Neural progenitor cell (in vitro differentiated cells): Measurements from ENCODE around the gene UTP3. TPM values are rescaled to one million over a fixed set of nuclear protein-coding genes. Genes with fewer than 3 reads are reported as not detected.

Experiments
- DNase-seq: peaks from one replicate; pipeline ENCODE4 v3.0.0-alpha.2; 2016; ENCODE audit warnings: low spot score
- H2AFZ ChIP-seq: fragments of 200-600 bp; sonication (generic); replicated peaks from 2 replicates; pipeline ENCODE4 v1.6.1; 2016; ENCODE audit warnings: antibody characterized with exemption
- H3F3A ChIP-seq: fragments of 200-600 bp; sonication (generic); 2 replicates; pipeline ENCODE4 v1.6.1; 2016; ENCODE audit warnings: antibody characterized with exemption, low read depth
- H3K27ac ChIP-seq: fragments of 200-600 bp; sonication (generic); 2 replicates; pipeline ENCODE4 v1.5.1; 2016; ENCODE audit warnings: mild to moderate bottlenecking
- H3K27me3 ChIP-seq: fragments of 200-600 bp; sonication (generic); 2 replicates; pipeline ENCODE4 v1.6.1; 2016; ENCODE audit warnings: mild to moderate bottlenecking, moderate library complexity
- H3K36me3 ChIP-seq: fragments of 200-600 bp; sonication (generic); 2 replicates; pipeline ENCODE4 v1.5.1; 2016
- H3K4me1 ChIP-seq: fragments of 200-600 bp; sonication (generic); 2 replicates; pipeline ENCODE4 v1.6.1; 2016; ENCODE audit warnings: mixed run types
- H3K4me2 ChIP-seq: fragments of 200-600 bp; sonication (generic); 2 replicates; pipeline ENCODE4 v1.6.1; 2016
- H3K4me3 ChIP-seq: fragments of 200-600 bp; sonication (generic); 2 replicates; pipeline ENCODE4 v1.5.1; 2016
- H3K79me2 ChIP-seq: fragments of 200-600 bp; sonication (generic); 2 replicates; pipeline ENCODE4 v1.6.1; 2016; ENCODE audit warnings: low read depth
- H3K9ac ChIP-seq: fragments of 200-600 bp; sonication (generic); 2 replicates; pipeline ENCODE4 v1.6.1; 2016
- H3K9me3 ChIP-seq: fragments of 200-600 bp; sonication (generic); 2 replicates; pipeline ENCODE4 v1.5.1; 2016; ENCODE audit warnings: low read depth
- H4K20me1 ChIP-seq: fragments of 200-600 bp; sonication (generic); 2 replicates; pipeline ENCODE4 v1.6.1; 2016; ENCODE audit warnings: low read depth
- H3K27ac Mint-ChIP-seq: 3 replicates; pipeline ENCODE4 v1.8.0; 2021; ENCODE audit warnings: mixed read lengths
- H3K27me3 Mint-ChIP-seq: 2 replicates; pipeline ENCODE4 v1.8.0; 2022; ENCODE audit warnings: low read depth, mild to moderate bottlenecking, inconsistent platforms, moderate library complexity, mixed read lengths; ENCODE audit not compliant: insufficient read depth
- H3K36me3 Mint-ChIP-seq: 3 replicates; pipeline ENCODE4 v1.8.0; 2021; ENCODE audit warnings: mixed read lengths
- H3K4me1 Mint-ChIP-seq: 3 replicates; pipeline ENCODE4 v1.8.0; 2021; ENCODE audit warnings: mixed read lengths
- H3K4me3 Mint-ChIP-seq: 3 replicates; pipeline ENCODE4 v1.8.0; 2021; ENCODE audit warnings: mild to moderate bottlenecking, moderate library complexity, mixed read lengths
- H3K9me3 Mint-ChIP-seq: 3 replicates; pipeline ENCODE4 v1.8.0; 2020; ENCODE audit warnings: mixed read lengths
- CTCF ChIP-seq: fragments of 200-600 bp; sonication (generic); IDR thresholded peaks from 2 replicates; pipeline ENCODE4 v1.5.1; 2017; ENCODE audit warnings: antibody characterized with exemption, mild to moderate bottlenecking
- EZH2 ChIP-seq: fragments of 200-600 bp; sonication (generic); IDR thresholded peaks from 2 replicates; pipeline ENCODE4 v1.6.1; 2017; ENCODE audit warnings: antibody characterized with exemption, mild to moderate bottlenecking, moderate library complexity
- EZH2phosphoT487 ChIP-seq: fragments of 200-600 bp; sonication (generic); IDR thresholded peaks from 2 replicates; pipeline ENCODE4 v1.6.1; 2017; ENCODE audit warnings: antibody characterized with exemption
- total RNA-seq: library from RNA; depleted of rRNA; stranded (reverse); fragments of >200 nt; gene quantifications from 2 replicates; pipeline ENCODE4 v1.2.3, GENCODE V29; 2015; ENCODE audit warnings: low replicate concordance

Gene UTP3
- total RNA-seq, 1 donor from 2014 or later, result 19.8 TPM

- Mint-ChIP-seq H3K36me3 (no peaks in the 10 kb centered on the region), H3K27ac (no peak overlapping the region)
- H3F3A ChIP-seq, result no peaks in the 10 kb centered on the region
These were observed 20.4 kb upstream of the UTP3 start for GRCh38 chr4:70667740-70668535.

GRCh38 chr4:70670332-70671014 lies 17.9 kb upstream of the UTP3 start:
- Mint-ChIP-seq H3K27me3 (no peaks in the 10 kb centered on the region), H3K27ac (no peak overlapping the region), H3K9me3 (no peaks in the 10 kb centered on the region), H3K4me3 (no peak overlapping the region), H3K4me1 (no peaks in the 10 kb centered on the region), H3K36me3 (no peaks in the 10 kb centered on the region)
- Histone ChIP-seq H3K9ac (no peak overlapping the region), H3K9me3 (no peaks in the 10 kb centered on the region), H3F3A (no peaks in the 10 kb centered on the region), H3K79me2 (no peaks in the 10 kb centered on the region), H3K4me1 (no peaks in the 10 kb centered on the region), H3K36me3 (no peaks in the 10 kb centered on the region), H2AFZ (no peak overlapping the region), H3K4me3 (no peak overlapping the region), H3K27ac (no peak overlapping the region), H4K20me1 (no peaks in the 10 kb centered on the region), H3K4me2 (no peak overlapping the region), H3K27me3 (no peaks in the 10 kb centered on the region)
- DNase-seq, result no peak
- TF ChIP-seq CTCF, result no peak
- no peak for TF ChIP-seq EZH2
- no peak for TF ChIP-seq EZH2phosphoT487

More at GRCh38 chr4:70667740-70668535, 20.4 kb upstream of the UTP3 start:
- Mint-ChIP-seq H3K4me3 (no peak overlapping the region), H3K27me3 (no peaks in the 10 kb centered on the region), H3K4me1 (no peaks in the 10 kb centered on the region), H3K9me3 (no peaks in the 10 kb centered on the region)
- no peak overlapping the region for H3K27ac ChIP-seq
- H3K4me2 ChIP-seq, result no peak overlapping the region
- no peak for TF ChIP-seq EZH2
- TF ChIP-seq EZH2phosphoT487, result no peak
- TF ChIP-seq CTCF, result no peak
- H4K20me1 ChIP-seq, result no peaks in the 10 kb centered on the region
- no peak overlapping the region for H3K4me3 ChIP-seq
- H3K79me2 ChIP-seq, result no peaks in the 10 kb centered on the region
- H3K36me3 ChIP-seq, result no peaks in the 10 kb centered on the region
- no peaks in the 10 kb centered on the region for H3K27me3 ChIP-seq
- H2AFZ ChIP-seq, result no peak overlapping the region
- DNase-seq, result no peak
- H3K9me3 ChIP-seq, result no peaks in the 10 kb centered on the region
- no peaks in the 10 kb centered on the region for H3K4me1 ChIP-seq
- H3K9ac ChIP-seq, result no peak overlapping the region

- H3K27me3 Mint-ChIP-seq, result no peaks in the 10 kb centered on the region
- TF ChIP-seq EZH2phosphoT487 (no peak), EZH2 (no peak), CTCF (no peak)
- Histone ChIP-seq H3K9me3 (no peaks in the 10 kb centered on the region), H4K20me1 (no peaks in the 10 kb centered on the region), H3K79me2 (no peaks in the 10 kb centered on the region), H3K36me3 (no peaks in the 10 kb centered on the region), H3K27me3 (no peaks in the 10 kb centered on the region), H3K4me1 (no peaks in the 10 kb centered on the region), H3K27ac (no peak overlapping the region), H3K4me2 (no peak overlapping the region), H2AFZ (no peak overlapping the region), H3F3A (no peaks in the 10 kb centered on the region), H3K4me3 (no peak overlapping the region), H3K9ac (no peak overlapping the region)
- H3K4me1 Mint-ChIP-seq, result no peaks in the 10 kb centered on the region
- H3K36me3 Mint-ChIP-seq, result no peaks in the 10 kb centered on the region
- no peaks in the 10 kb centered on the region for H3K9me3 Mint-ChIP-seq
- H3K27ac Mint-ChIP-seq, result no peak overlapping the region
- no peak overlapping the region for H3K4me3 Mint-ChIP-seq
- no peak for DNase-seq
These were observed 17.2 kb upstream of the UTP3 start for GRCh38 chr4:70671091-70671490.
